Measurements from ENCODE around the gene DYSF. TPM values are rescaled to one million over a fixed set of nuclear protein-coding genes. Genes with fewer than 3 reads are reported as not detected.

Gene DYSF
- total RNA-seq, 2 experiments from 2014 or later: not detected

GRCh38 chr2:71464389-71464788 lies 11.0 kb downstream of the DYSF start:
- ChIA-PET POLR2A (no interaction called here), CTCF (ENCODE audit: unreplicated experiment) (no interaction called here)
- H3K4me2 ChIP-seq (ENCODE audit: low read length): no peak overlapping the region
- DNase-seq (ENCODE audit: low spot score): no peak
- no peaks in the 10 kb centered on the region for H3K36me3 ChIP-seq (ENCODE audit: insufficient read depth, low read length)
- H3K4me1 ChIP-seq (ENCODE audit: insufficient read depth, low read length, poor library complexity, severe bottlenecking): no peaks in the 10 kb centered on the region
- BruUV-seq (replicated peaks): no TSS peak
- 0 out of 2 replicates have a peak, but pooled peaks cover 3% of the 10 kb centered on the region for H3K9me3 ChIP-seq (ENCODE audit: low read length)
- no peak overlapping the region for H3K27ac ChIP-seq (ENCODE audit: low read depth, low read length, poor library complexity, severe bottlenecking)
- intact Hi-C loops (cut with micrococcal nuclease; ENCODE audit: unreplicated experiment): loop anchor here (10.0 kb wide), 1 partner anchor 50 kb away; no protein-coding TSS in a partner anchor
- no peaks in the 10 kb centered on the region for H4K20me1 ChIP-seq (ENCODE audit: insufficient read depth, low read length)
- no peaks in the 10 kb centered on the region for H3K9me2 ChIP-seq (ENCODE audit: insufficient read depth, low read length)
- no peak overlapping the region for H3K4me3 ChIP-seq (ENCODE audit: low read depth, low read length, poor library complexity, severe bottlenecking)
- H2AFZ ChIP-seq (ENCODE audit: low read length): no peak overlapping the region
- TF ChIP-seq EZH2phosphoT487 (IDR thresholded peaks at IDR 0.05; ENCODE audit: borderline replicate concordance, low read depth, low read length): no peak
- TF ChIP-seq CTCF (conservative IDR thresholded peaks at IDR 0.05; ENCODE audit: low read length): no peak
- no peaks in the 10 kb centered on the region for H3K79me2 ChIP-seq (ENCODE audit: insufficient read depth, low read depth, low read length)

GRCh38 chr2:71465356-71465755 lies 12.0 kb downstream of the DYSF start:
- DNase-seq (ENCODE audit: low spot score): no peak
- no TSS peak for BruUV-seq (replicated peaks)
- TF ChIP-seq EZH2phosphoT487 (IDR thresholded peaks at IDR 0.05; ENCODE audit: borderline replicate concordance, low read depth, low read length) (no peak), CTCF (conservative IDR thresholded peaks at IDR 0.05; ENCODE audit: low read length) (no peak)
- intact Hi-C loops (cut with micrococcal nuclease; ENCODE audit: unreplicated experiment): loop anchor here (10.0 kb wide), 1 partner anchor 49 kb away; no protein-coding TSS in a partner anchor
- Histone ChIP-seq H3K4me1 (ENCODE audit: insufficient read depth, low read length, poor library complexity, severe bottlenecking) (no peaks in the 10 kb centered on the region), H3K27ac (ENCODE audit: low read depth, low read length, poor library complexity, severe bottlenecking) (no peak overlapping the region), H3K9me2 (ENCODE audit: insufficient read depth, low read length) (no peaks in the 10 kb centered on the region), H3K4me3 (ENCODE audit: low read depth, low read length, poor library complexity, severe bottlenecking) (no peak overlapping the region), H4K20me1 (ENCODE audit: insufficient read depth, low read length) (no peaks in the 10 kb centered on the region), H3K4me2 (ENCODE audit: low read length) (no peak overlapping the region), H3K79me2 (ENCODE audit: insufficient read depth, low read depth, low read length) (no peaks in the 10 kb centered on the region), H3K36me3 (ENCODE audit: insufficient read depth, low read length) (no peaks in the 10 kb centered on the region), H2AFZ (ENCODE audit: low read length) (no peak overlapping the region), H3K9me3 (ENCODE audit: low read length) (0 out of 2 replicates have a peak, but pooled peaks cover 3% of the 10 kb centered on the region)
- ChIA-PET POLR2A (no interaction called here), CTCF (ENCODE audit: unreplicated experiment) (no interaction called here)

- no peak overlapping the region for H2AFZ ChIP-seq (ENCODE audit: low read length)
These were observed 12.6 kb downstream of the DYSF start for GRCh38 chr2:71465961-71466300.

More at GRCh38 chr2:71465961-71466300, 12.6 kb downstream of the DYSF start:
- Histone ChIP-seq H3K4me1 (ENCODE audit: insufficient read depth, low read length, poor library complexity, severe bottlenecking) (no peaks in the 10 kb centered on the region), H4K20me1 (ENCODE audit: insufficient read depth, low read length) (no peaks in the 10 kb centered on the region), H3K9me2 (ENCODE audit: insufficient read depth, low read length) (no peaks in the 10 kb centered on the region), H3K4me2 (ENCODE audit: low read length) (no peak overlapping the region), H3K36me3 (ENCODE audit: insufficient read depth, low read length) (no peaks in the 10 kb centered on the region), H3K79me2 (ENCODE audit: insufficient read depth, low read depth, low read length) (no peaks in the 10 kb centered on the region), H3K9me3 (ENCODE audit: low read length) (0 out of 2 replicates have a peak, but pooled peaks cover 2% of the 10 kb centered on the region), H3K27ac (ENCODE audit: low read depth, low read length, poor library complexity, severe bottlenecking) (no peak overlapping the region), H3K4me3 (ENCODE audit: low read depth, low read length, poor library complexity, severe bottlenecking) (no peak overlapping the region)
- TF ChIP-seq CTCF (conservative IDR thresholded peaks at IDR 0.05; ENCODE audit: low read length) (no peak), EZH2phosphoT487 (IDR thresholded peaks at IDR 0.05; ENCODE audit: borderline replicate concordance, low read depth, low read length) (no peak)
- CTCF ChIA-PET (ENCODE audit: unreplicated experiment): no interaction called here
- no TSS peak for BruUV-seq (replicated peaks)
- POLR2A ChIA-PET: no interaction called here
- intact Hi-C loops (cut with micrococcal nuclease; ENCODE audit: unreplicated experiment): loop anchor here (10.0 kb wide), 1 partner anchor 49 kb away; no protein-coding TSS in a partner anchor
- DNase-seq (ENCODE audit: low spot score): no peak
